Mesendoderm (in vitro differentiated cells): ENCODE data around the gene TTC24.

Experiments used
- DNase-seq: peaks from one replicate; pipeline ENCODE4 v3.0.0; 2013
- H2AK5ac ChIP-seq: 2 replicates; pipeline ENCODE4 v1.6.1; 2013; ENCODE audit warnings: low read length, inconsistent platforms
- H2BK120ac ChIP-seq: 2 replicates; pipeline ENCODE4 v1.6.1; 2013; ENCODE audit warnings: low read depth, mild to moderate bottlenecking, low read length, moderate library complexity, mixed read lengths
- H2BK15ac ChIP-seq: replicated peaks from 2 replicates; pipeline ENCODE4 v1.6.1; 2013; ENCODE audit warnings: low read depth, mild to moderate bottlenecking, moderate library complexity
- H2BK5ac ChIP-seq: 2 replicates; pipeline ENCODE4 v1.6.1; 2013; ENCODE audit warnings: low read length, inconsistent platforms
- H3K18ac ChIP-seq: 2 replicates; pipeline ENCODE4 v1.6.1; 2013; ENCODE audit warnings: mild to moderate bottlenecking, low read length, mixed read lengths
- H3K23ac ChIP-seq: one replicate; pipeline ENCODE4 v1.6.1; 2013; ENCODE audit warnings: low read length
- H3K27ac ChIP-seq: 2 replicates; pipeline ENCODE4 v1.5.1; 2013; ENCODE audit warnings: low read depth, mild to moderate bottlenecking, inconsistent platforms, low read length, moderate library complexity
- H3K27me3 ChIP-seq: 2 replicates; pipeline ENCODE4 v1.6.1; 2013; ENCODE audit warnings: low read length, control low read depth, mild to moderate bottlenecking, inconsistent platforms; ENCODE audit not compliant: insufficient read depth, poor library complexity
- H3K36me3 ChIP-seq: 2 replicates; pipeline ENCODE4 v1.6.1; 2013; ENCODE audit warnings: low read length, inconsistent platforms; ENCODE audit not compliant: control insufficient read depth, insufficient read depth
- H3K4ac ChIP-seq: one replicate; pipeline ENCODE4 v1.6.1; 2013; ENCODE audit warnings: low read depth, mild to moderate bottlenecking, low read length, moderate library complexity
- H3K4me1 ChIP-seq: 2 replicates; pipeline ENCODE4 v1.6.1; 2013; ENCODE audit warnings: low read depth, low read length, inconsistent platforms; ENCODE audit not compliant: control insufficient read depth
- H3K4me2 ChIP-seq: 2 replicates; pipeline ENCODE4 v1.6.1; 2013; ENCODE audit warnings: low read length
- H3K4me3 ChIP-seq: 2 replicates; pipeline ENCODE4 v1.5.1; 2013; ENCODE audit warnings: mild to moderate bottlenecking, low read length
- H3K56ac ChIP-seq: one replicate; pipeline ENCODE4 v1.6.1; 2013; ENCODE audit warnings: low read length
- H3K79me1 ChIP-seq: 2 replicates; pipeline ENCODE4 v1.6.1; 2013; ENCODE audit warnings: low read length, inconsistent platforms
- H3K79me2 ChIP-seq: 2 replicates; pipeline ENCODE4 v1.6.1; 2013; ENCODE audit warnings: mild to moderate bottlenecking, low read length; ENCODE audit not compliant: control insufficient read depth, insufficient read depth
- H3K9ac ChIP-seq: 2 replicates; pipeline ENCODE4 v1.6.1; 2013; ENCODE audit warnings: low read length, inconsistent platforms
- H4K5ac ChIP-seq: one replicate; pipeline ENCODE4 v1.6.1; 2013; ENCODE audit warnings: low read length
- H4K8ac ChIP-seq: one replicate; pipeline ENCODE4 v1.6.1; 2013; ENCODE audit warnings: low read depth, mild to moderate bottlenecking, control low read depth, low read length, moderate library complexity
- WGBS: extraction: QIAGEN DNeasy Blood & Tissue Kit; methylation state at CpG from one replicate; pipeline ENCODE4 v1.1.7; 2013; ENCODE audit warnings: low lambda C conversion rate, missing lambda C conversion rate; ENCODE audit not compliant: insufficient coverage; ENCODE audit errors: extremely low coverage; 5-methylcytosine and 5-hydroxymethylcytosine counted together

TTC24 gene

DNA sequence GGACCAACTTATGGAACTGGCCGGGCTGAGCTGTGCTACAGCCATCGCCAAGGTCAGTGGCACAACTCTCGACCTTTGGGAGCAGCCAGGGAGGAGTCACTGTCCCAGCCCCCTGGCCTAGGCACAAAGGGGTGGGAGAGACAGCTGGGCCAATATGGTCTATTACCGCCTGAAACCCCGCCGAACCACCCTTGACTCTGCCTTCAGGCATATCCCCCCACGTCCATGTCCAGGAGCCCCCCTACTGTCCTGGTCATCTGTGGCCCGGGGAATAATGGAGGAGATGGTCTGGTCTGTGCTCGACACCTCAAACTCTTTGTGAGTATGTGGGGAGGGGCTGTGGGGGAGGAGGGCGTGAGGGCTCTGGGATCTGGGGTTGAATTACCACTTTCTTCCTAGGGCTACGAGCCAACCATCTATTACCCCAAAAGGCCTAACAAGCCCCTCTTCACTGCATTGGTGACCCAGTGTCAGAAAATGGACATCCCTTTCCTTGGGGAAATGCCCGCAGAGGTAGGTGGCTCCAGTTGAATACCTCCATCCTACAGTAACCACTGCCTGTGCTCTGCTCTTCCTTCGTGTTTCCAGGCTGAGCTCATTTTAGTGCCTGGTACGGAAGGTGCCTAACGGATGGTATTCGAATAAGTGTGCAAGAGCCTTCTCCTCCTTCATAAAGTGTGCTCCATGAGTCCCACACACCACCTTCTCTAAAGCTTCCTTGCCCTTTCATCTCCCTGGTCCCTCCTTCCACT lies 12.8 kb downstream of the TTC24 start:
- no peaks in the 10 kb centered on the region for H3K27me3 ChIP-seq
- peak overlapping the region; percentile 88 for H3K9ac ChIP-seq
- H3K23ac ChIP-seq: no peak overlapping the region
- no peak overlapping the region for H4K5ac ChIP-seq
- DNase-seq: no peak
- H3K27ac ChIP-seq: no peak overlapping the region
- H2AK5ac ChIP-seq: peak overlapping the region; percentile 4
- H3K4me2 ChIP-seq: peak overlapping the region; percentile 72
- no peaks in the 10 kb centered on the region for H3K79me1 ChIP-seq
- H2BK15ac ChIP-seq: no peak overlapping the region
- peak overlapping the region; percentile 96 for H3K56ac ChIP-seq
- H3K4me1 ChIP-seq: no peaks in the 10 kb centered on the region
- no peak overlapping the region for H2BK120ac ChIP-seq
- peak overlapping the region; percentile 87 for H3K4me3 ChIP-seq
- WGBS: no CpG with 5 or more reads among the region's 16 CpGs
- H3K18ac ChIP-seq: peak overlapping the region; percentile 69
- peaks cover 9% of the 10 kb centered on the region for H3K36me3 ChIP-seq
- H2BK5ac ChIP-seq: no peak overlapping the region
- no peaks in the 10 kb centered on the region for H3K79me2 ChIP-seq
- no peak overlapping the region for H4K8ac ChIP-seq
- peak overlapping the region; percentile 46 for H3K4ac ChIP-seq

DNA sequence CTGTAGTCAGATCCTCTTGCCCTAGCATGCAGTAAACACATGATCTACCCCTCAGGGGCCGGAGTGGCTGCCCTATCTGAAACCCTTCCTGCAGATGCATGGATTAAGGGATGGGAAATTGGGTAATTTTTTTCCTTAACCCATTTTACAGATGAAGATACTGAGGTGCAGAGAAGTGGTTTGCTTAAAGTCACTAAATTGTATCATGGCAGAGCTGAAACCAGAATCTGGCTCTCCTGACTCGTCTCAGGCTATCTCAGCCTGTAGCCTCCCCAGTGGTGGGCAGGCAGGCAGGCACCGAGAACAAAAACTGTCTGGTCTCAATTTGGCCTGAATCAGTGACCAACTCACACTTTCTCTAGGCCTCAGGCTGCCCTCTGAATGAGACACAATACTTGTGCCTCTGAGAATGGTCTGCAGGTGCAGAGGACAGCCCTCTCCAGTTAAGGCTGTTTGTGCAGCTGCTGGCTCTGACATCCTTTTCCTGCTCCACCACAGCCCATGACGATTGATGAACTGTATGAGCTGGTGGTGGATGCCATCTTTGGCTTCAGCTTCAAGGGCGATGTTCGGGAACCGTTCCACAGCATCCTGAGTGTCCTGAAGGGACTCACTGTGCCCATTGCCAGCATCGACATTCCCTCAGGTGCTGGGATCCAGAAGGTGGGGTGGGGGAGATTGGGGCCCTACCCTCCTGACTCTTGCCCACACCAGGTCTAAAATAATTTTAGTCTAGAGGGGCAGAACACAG lies 13.6 kb downstream of the TTC24 start:
- no CpG with 5 or more reads among the region's 8 CpGs for WGBS
- Histone ChIP-seq H3K4me1 (no peaks in the 10 kb centered on the region), H3K4me3 (no peak overlapping the region)

DNA sequence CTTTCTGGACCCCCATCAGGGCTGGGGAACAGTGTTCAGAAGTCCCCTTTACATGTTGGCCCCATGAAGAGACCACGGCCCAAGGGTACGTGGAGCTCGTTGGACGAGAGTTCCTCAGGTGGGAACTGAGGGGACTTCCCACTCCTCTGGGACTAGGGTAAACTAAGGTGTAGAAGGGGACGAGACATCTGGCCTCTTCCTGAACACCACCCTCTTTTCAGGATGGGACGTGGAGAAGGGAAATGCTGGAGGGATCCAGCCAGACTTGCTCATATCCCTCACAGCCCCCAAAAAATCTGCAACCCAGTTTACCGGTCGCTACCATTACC lies 14.1 kb downstream of the TTC24 start:
- no peak overlapping the region for H3K56ac ChIP-seq
- H3K27ac ChIP-seq: no peak overlapping the region
- H3K36me3 ChIP-seq: peaks cover 9% of the 10 kb centered on the region
- H2BK5ac ChIP-seq: no peak overlapping the region
- H3K4me2 ChIP-seq: no peak overlapping the region
- no peak overlapping the region for H4K8ac ChIP-seq
- H3K4me1 ChIP-seq: no peaks in the 10 kb centered on the region
- H3K4ac ChIP-seq: no peak overlapping the region
- H3K23ac ChIP-seq: no peak overlapping the region
- no peak overlapping the region for H2AK5ac ChIP-seq
- H3K79me1 ChIP-seq: peaks cover 4% of the 10 kb centered on the region
- WGBS: no CpG with 5 or more reads among the region's 8 CpGs
- no peak overlapping the region for H4K5ac ChIP-seq
- no peaks in the 10 kb centered on the region for H3K27me3 ChIP-seq
- H3K79me2 ChIP-seq: no peaks in the 10 kb centered on the region
- no peak overlapping the region for H2BK15ac ChIP-seq
- H2BK120ac ChIP-seq: no peak overlapping the region
- H3K9ac ChIP-seq: no peak overlapping the region
- H3K4me3 ChIP-seq: no peak overlapping the region
- H3K18ac ChIP-seq: no peak overlapping the region
- DNase-seq: no peak

More for the DNA sequence above, 13.6 kb downstream of the TTC24 start:
- no peak for DNase-seq
- Histone ChIP-seq H3K27me3 (no peaks in the 10 kb centered on the region), H3K79me1 (peaks cover 4% of the 10 kb centered on the region), H4K8ac (no peak overlapping the region), H3K56ac (no peak overlapping the region), H2AK5ac (no peak overlapping the region), H3K36me3 (peaks cover 9% of the 10 kb centered on the region), H3K18ac (no peak overlapping the region), H2BK5ac (no peak overlapping the region), H2BK120ac (no peak overlapping the region), H3K79me2 (no peaks in the 10 kb centered on the region), H3K9ac (no peak overlapping the region), H3K4me2 (no peak overlapping the region), H4K5ac (no peak overlapping the region), H3K23ac (no peak overlapping the region), H2BK15ac (no peak overlapping the region), H3K27ac (no peak overlapping the region), H3K4ac (no peak overlapping the region)

DNA sequence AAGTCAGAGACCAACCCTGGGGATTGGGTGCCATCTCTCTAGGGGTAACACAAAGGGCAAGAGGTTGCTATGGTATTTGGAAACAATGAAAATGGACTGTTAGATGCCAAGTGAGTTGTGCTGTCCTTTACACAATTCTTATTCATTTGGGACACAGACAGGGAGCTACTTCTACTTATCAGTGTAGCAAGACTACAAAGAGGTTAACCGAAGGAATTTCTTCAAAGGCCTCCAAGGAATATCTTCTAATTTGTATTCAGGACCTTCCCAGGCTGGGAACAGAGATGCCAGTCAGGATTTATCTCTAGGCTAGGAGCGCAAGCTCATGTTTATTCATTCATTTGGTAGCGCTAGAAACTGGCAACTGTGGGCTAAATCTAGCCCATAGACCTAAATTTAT lies 14.7 kb downstream of the TTC24 start:
- Histone ChIP-seq H2BK120ac (no peak overlapping the region), H3K18ac (no peak overlapping the region), H3K4me3 (no peak overlapping the region), H3K23ac (no peak overlapping the region), H4K5ac (no peak overlapping the region), H3K79me1 (peaks cover 8% of the 10 kb centered on the region), H3K79me2 (no peaks in the 10 kb centered on the region), H3K4me2 (no peak overlapping the region), H2AK5ac (no peak overlapping the region), H3K27me3 (no peaks in the 10 kb centered on the region), H3K4me1 (no peaks in the 10 kb centered on the region), H3K4ac (no peak overlapping the region), H2BK5ac (no peak overlapping the region), H3K36me3 (peaks cover 9% of the 10 kb centered on the region), H2BK15ac (no peak overlapping the region), H4K8ac (no peak overlapping the region), H3K27ac (no peak overlapping the region), H3K9ac (no peak overlapping the region), H3K56ac (no peak overlapping the region)
- DNase-seq: no peak
- no CpG with 5 or more reads among the region's 3 CpGs for WGBS

DNA sequence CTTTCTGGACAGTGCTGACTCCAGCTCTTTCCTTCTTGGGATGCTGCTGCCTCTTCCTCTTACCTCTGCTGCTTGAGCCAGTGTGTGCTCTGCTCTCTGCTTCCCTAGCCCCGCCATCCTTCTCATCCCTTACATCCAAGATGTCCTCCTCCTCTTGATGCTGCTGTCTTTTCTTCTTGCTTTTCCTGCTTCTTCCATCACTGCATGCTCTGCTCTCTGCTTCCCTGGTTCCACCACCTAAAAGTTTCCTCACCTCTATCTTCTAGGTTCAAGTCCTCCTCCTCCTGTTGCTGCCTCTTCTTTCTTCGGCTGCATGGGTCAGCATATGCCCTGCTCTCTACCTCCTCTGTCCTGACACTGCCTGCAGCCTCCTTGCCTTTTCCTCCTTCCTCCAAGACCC lies 15.5 kb downstream of the TTC24 start:
- H3K23ac ChIP-seq: no peak overlapping the region
- H2AK5ac ChIP-seq: no peak overlapping the region
- H3K79me2 ChIP-seq: peaks cover 5% of the 10 kb centered on the region
- no peak for DNase-seq
- no peaks in the 10 kb centered on the region for H3K4me1 ChIP-seq
- H3K4me2 ChIP-seq: no peak overlapping the region
- no CpG with 5 or more reads among the region's 2 CpGs for WGBS
- no peak overlapping the region for H3K9ac ChIP-seq
- H3K36me3 ChIP-seq: peaks cover 9% of the 10 kb centered on the region
- H2BK120ac ChIP-seq: no peak overlapping the region
- H3K56ac ChIP-seq: no peak overlapping the region
- H3K4ac ChIP-seq: no peak overlapping the region
- no peak overlapping the region for H4K8ac ChIP-seq
- H3K18ac ChIP-seq: no peak overlapping the region
- H2BK5ac ChIP-seq: no peak overlapping the region
- no peaks in the 10 kb centered on the region for H3K27me3 ChIP-seq
- H2BK15ac ChIP-seq: no peak overlapping the region
- no peak overlapping the region for H4K5ac ChIP-seq
- H3K4me3 ChIP-seq: no peak overlapping the region
- H3K79me1 ChIP-seq: peaks cover 14% of the 10 kb centered on the region
- no peak overlapping the region for H3K27ac ChIP-seq
